Activated CD4-positive, CD25-positive, alpha-beta regulatory T cell treated with anti-CD3 and anti-CD28 coated beads, Interleukin-2, amount 50 U/mL, for 24 hours (primary cell): ENCODE data around the gene SGSH.
A peak's percentile ranks its signal among the peaks of the same experiment; 100 is the strongest.
"Not testable (repeated sequence)": the region's sequence is repeated elsewhere in the genome, so short reads cannot be mapped to it uniquely, and the experiment has no call there.

Experiments used
- ATAC-seq, 2 donors: fragments of 150-1000 bp; cut with Tn5 transposase; one replicate each; pipeline ENCODE4 v1.10.0; 2021; ENCODE audit warnings: mild to moderate bottlenecking in 1 of 2, moderate library complexity in 1 of 2

Gene SGSH

GRCh38 chr17:80253631-80254395 lies 33.7 kb upstream of the SGSH start:
- ATAC-seq: no peak

- ATAC-seq: peak; percentile 68 to 70
Observed at GRCh38 chr17:80252871-80253270, 32.7 kb upstream of the SGSH start.

GRCh38 chr17:80251966-80252365 lies 31.8 kb upstream of the SGSH start:
- ATAC-seq: no peak

- no peak for ATAC-seq
Observed at GRCh38 chr17:80248894-80249710, 29.0 kb upstream of the SGSH start.

GRCh38 chr17:80248001-80248893 lies 28.1 kb upstream of the SGSH start:
- ATAC-seq: no peak

GRCh38 chr17:80247561-80247960 lies 27.4 kb upstream of the SGSH start:
- ATAC-seq: no peak

- ATAC-seq: no peak
Observed at GRCh38 chr17:80246726-80247125, 26.6 kb upstream of the SGSH start.

- ATAC-seq: no peak
Observed at GRCh38 chr17:80246266-80246681, 26.1 kb upstream of the SGSH start.

- ATAC-seq: no peak
Observed at GRCh38 chr17:80245566-80246265, 25.6 kb upstream of the SGSH start.

GRCh38 chr17:80244871-80245509 lies 24.9 kb upstream of the SGSH start:
- no peak for ATAC-seq

- ATAC-seq: not testable (repeated sequence)
Observed at GRCh38 chr17:80244448-80244847, 24.3 kb upstream of the SGSH start.

GRCh38 chr17:80243526-80244433 lies 23.6 kb upstream of the SGSH start:
- ATAC-seq: no peak

- no peak for ATAC-seq
Observed at GRCh38 chr17:80242505-80242904, 22.4 kb upstream of the SGSH start.

- no peak for ATAC-seq
Observed at GRCh38 chr17:80237386-80237785, 17.3 kb upstream of the SGSH start.

- no peak for ATAC-seq
Observed at GRCh38 chr17:80236911-80237310, 16.8 kb upstream of the SGSH start.

- no peak for ATAC-seq
Observed at GRCh38 chr17:80233202-80233601, 13.1 kb upstream of the SGSH start.

GRCh38 chr17:80232438-80232837 lies 12.3 kb upstream of the SGSH start:
- ATAC-seq: no peak

GRCh38 chr17:80229011-80229410 lies 8.9 kb upstream of the SGSH start:
- no peak for ATAC-seq

GRCh38 chr17:80228477-80228876 lies 8.3 kb upstream of the SGSH start:
- no peak for ATAC-seq

- no peak for ATAC-seq
Observed at GRCh38 chr17:80227666-80228065, 7.5 kb upstream of the SGSH start.

GRCh38 chr17:80227156-80227555 lies 7.0 kb upstream of the SGSH start:
- no peak for ATAC-seq
